HepG2 (cell line): ENCODE measurements around the gene NDUFS6. TPM values are rescaled to one million over a fixed set of nuclear protein-coding genes. Genes with fewer than 3 reads are reported as not detected.

Source experiments
- ATAC-seq: fragments of 200-7000 bp; cut with Tn5 transposase; 3 replicates; pipeline ENCODE4 v1.9.1; 2020; ENCODE audit warnings: mild to moderate bottlenecking, moderate library complexity
- BruUV-seq: library from RNA; stranded (reverse); fragments of 400-500 nt; replicated peaks from 2 replicates; lab custom pipeline; 2021; lab: Mats Ljungman, UMichigan
- CTCF ChIA-PET: fragments of 300-600 bp; formaldehyde crosslinking; extraction: SDS; loops from one replicate; lab custom pipeline; 2021; ENCODE audit warnings: low total read pairs, inconsistent platforms, low intra/inter-chr PET ratio; lab: Yijun Ruan, JAX
- POLR2A ChIA-PET: fragments of 350-600 bp; sonication (Branson Sonifier 250); formaldehyde crosslinking; loops from one replicate; lab custom pipeline; 2020; ENCODE audit warnings: antibody characterized with exemption, inconsistent platforms; lab: Yijun Ruan, JAX
- DNase-seq: peaks from one replicate; pipeline ENCODE4 v3.0.0-alpha.2; 2015; ENCODE audit warnings: low spot score
- FAIRE-seq: peaks from 3 replicates; lab custom pipeline; 2011; peaks lifted over from hg19 to GRCh38; lab: Jason Lieb, UNC
- H2AFZ ChIP-seq: one replicate; pipeline ENCODE4 v1.6.1; 2011; ENCODE audit warnings: low read length, inconsistent platforms
- H3K27ac ChIP-seq: fragments of 300-600 bp; 3 replicates; pipeline ENCODE4 v1.8.0; 2011; ENCODE audit warnings: mixed run types, mild to moderate bottlenecking, mixed read lengths, low read length, inconsistent platforms; ENCODE audit not compliant: insufficient read depth; ENCODE audit errors: extremely low read length
- H3K27me3 ChIP-seq, 2 experiments: fragments of 200-600 bp in 1 of 2; 2 replicates in 1 of 2; 3 replicates in 1 of 2; pipeline versions ENCODE4 v1.6.0 to v1.8.0; 2011; ENCODE audit warnings: low read length in 2 of 2, mild to moderate bottlenecking in 2 of 2, moderate library complexity in 2 of 2, inconsistent platforms in 1 of 2; ENCODE audit not compliant: insufficient read depth in 2 of 2, control insufficient read depth in 1 of 2
- H3K36me3 ChIP-seq, 2 experiments: fragments of 200-600 bp in 1 of 2; replicated peaks in 1 of 2; 2 replicates in 1 of 2; 3 replicates in 1 of 2; pipeline versions ENCODE4 v1.5.1 to v1.8.0; 2011; ENCODE audit warnings: low read length in 2 of 2, inconsistent platforms in 1 of 2; ENCODE audit not compliant: insufficient read depth in 2 of 2, control insufficient read depth in 1 of 2
- H3K4me1 ChIP-seq: 2 replicates; pipeline ENCODE4 v1.5.1; 2012; ENCODE audit warnings: low read length, inconsistent platforms; ENCODE audit not compliant: insufficient read depth
- H3K4me2 ChIP-seq: 2 replicates; pipeline ENCODE4 v1.6.0; 2011; ENCODE audit warnings: low read depth, low read length, inconsistent platforms
- H3K4me3 ChIP-seq, 3 experiments: fragments of 200-600 bp in 1 of 3; sonication (generic), shearing (Covaris generic) in 1 of 3; replicated peaks in 1 of 3; 2 replicates each; pipeline ENCODE4 v1.5.1; 2011 to 2016; ENCODE audit warnings: low read length in 3 of 3, inconsistent platforms in 2 of 3, low read depth in 2 of 3, mild to moderate bottlenecking in 2 of 3, control low read depth in 1 of 3, mixed read lengths in 1 of 3; ENCODE audit not compliant: insufficient read depth in 1 of 3
- H3K79me2 ChIP-seq: one replicate; pipeline ENCODE4 v1.6.1; 2011; ENCODE audit warnings: low read length, inconsistent platforms; ENCODE audit not compliant: insufficient read depth
- H3K9ac ChIP-seq: 2 replicates; pipeline ENCODE4 v1.6.0; 2011; ENCODE audit warnings: mild to moderate bottlenecking, low read depth, low read length, inconsistent platforms; ENCODE audit not compliant: insufficient read depth
- H3K9me3 ChIP-seq: 2 replicates; pipeline ENCODE4 v1.5.1; 2012; ENCODE audit warnings: mild to moderate bottlenecking, low read length
- H4K20me1 ChIP-seq: 2 replicates; pipeline ENCODE4 v1.6.0; 2011; ENCODE audit warnings: inconsistent platforms, mild to moderate bottlenecking, low read length, moderate library complexity; ENCODE audit not compliant: insufficient read depth
- CHD4 ChIP-seq: fragments of 200-600 bp; sonication (generic); IDR thresholded peaks from 2 replicates; pipeline ENCODE4 v1.7.0; 2017; ENCODE audit warnings: mild to moderate bottlenecking, low read length, borderline replicate concordance
- ELF1 ChIP-seq: sonication (generic); formaldehyde crosslinking; IDR thresholded peaks from 2 replicates; pipeline ENCODE4 v1.4.0; 2020; ENCODE audit warnings: missing genetic modification reagents
- KAT8 ChIP-seq: IDR thresholded peaks from 2 replicates; pipeline ENCODE4 v1.6.1; 2016; ENCODE audit warnings: missing genetic modification reagents, missing compliant biosample characterization
- REPIN1 ChIP-seq: sonication (generic); formaldehyde crosslinking; IDR thresholded peaks from 2 replicates; pipeline ENCODE4 v1.8.0; 2022; ENCODE audit warnings: missing genetic modification reagents, low read depth, mild to moderate bottlenecking, borderline replicate concordance
- TAF1 ChIP-seq: sonication (generic); formaldehyde crosslinking; IDR thresholded peaks from 2 replicates; pipeline ENCODE4 v1.4.0; 2020; ENCODE audit warnings: missing genetic modification reagents
- TGIF2 ChIP-seq: IDR thresholded peaks from 2 replicates; pipeline ENCODE4 v1.6.1; 2016; ENCODE audit warnings: control low read depth, missing compliant biosample characterization
- ZFP37 ChIP-seq: sonication (generic); formaldehyde crosslinking; IDR thresholded peaks from 2 replicates; pipeline ENCODE4 v1.4.0; 2020; ENCODE audit warnings: missing genetic modification reagents, borderline replicate concordance
- ZMAT3 ChIP-seq: sonication (generic); formaldehyde crosslinking; conservative IDR thresholded peaks from 2 replicates; pipeline ENCODE4 v1.7.0; 2021; ENCODE audit warnings: missing genetic modification reagents
- ZNF264 ChIP-seq: sonication (generic); formaldehyde crosslinking; IDR thresholded peaks from 2 replicates; pipeline ENCODE4 v1.4.0; 2020; ENCODE audit warnings: missing genetic modification reagents
- WGBS: methylation state at CpG from one replicate; pipeline ENCODE4 v1.1.6; 2017; ENCODE audit warnings: low lambda C conversion rate; 5-methylcytosine and 5-hydroxymethylcytosine counted together
- in situ Hi-C: cut with HindIII; loops from 2 replicates; pipeline ENCODE4 v1.10.0; 2017; ENCODE audit warnings: low pct_unique_long_range_greater_than_20kb; ENCODE audit not compliant: extremely low pct_ligation_motif_present
- intact Hi-C: fragments of 100-400 bp; cut with micrococcal nuclease; formaldehyde crosslinking; loops from one replicate; pipeline ENCODE4 v1.10.0; 2022; ENCODE audit not compliant: unreplicated experiment
- polyA plus RNA-seq, 8 experiments: library from polyadenylated mRNA; depleted of rRNA in 3 of 8; stranded (reverse) in 7 of 8; unstranded in 1 of 8; fragments of >200 nt; fragmentation: Illumina TruSeq in 4 of 8; extraction: Trizol in 4 of 8; gene quantifications; 2 replicates each; pipeline versions ENCODE4 v1.2.1 to v1.2.3, GENCODE V29; 2011 to 2016; ENCODE audit warnings: low read depth in 4 of 8, missing spikeins in 1 of 8, mixed read lengths in 1 of 8; ENCODE audit not compliant: insufficient read depth in 1 of 8
- total RNA-seq, 5 experiments: library from RNA; depleted of rRNA; stranded (reverse); fragments of >200 nt; fragmentation: Illumina TruSeq; extraction: Trizol; gene quantifications; 2 replicates each; pipeline ENCODE4 v1.2.3, GENCODE V29; 2016; ENCODE audit warnings: low read depth in 1 of 5
- TF ChIP-seq, protein P1 (sequence below): sonication (generic); formaldehyde crosslinking; IDR thresholded peaks from 2 replicates; pipeline ENCODE4 v1.4.0; 2020; ENCODE audit warnings: mild to moderate bottlenecking, missing genetic modification reagents
- TF ChIP-seq, protein P2 (sequence below): sonication (generic); formaldehyde crosslinking; IDR thresholded peaks from 2 replicates; pipeline ENCODE4 v1.5.0; 2020; ENCODE audit warnings: mild to moderate bottlenecking, missing genetic modification reagents
- TF ChIP-seq, protein P3 (sequence below): sonication (generic); formaldehyde crosslinking; IDR thresholded peaks from 2 replicates; pipeline ENCODE4 v1.5.0; 2020; ENCODE audit warnings: mild to moderate bottlenecking, missing genetic modification reagents, borderline replicate concordance

The NDUFS6 gene
- total and polyA plus RNA-seq, 2 of the 13 experiments (the other 11 are each of a cell fraction or from before 2014, with no cell fraction given) = 23.7 to 50.4 TPM

DNA sequence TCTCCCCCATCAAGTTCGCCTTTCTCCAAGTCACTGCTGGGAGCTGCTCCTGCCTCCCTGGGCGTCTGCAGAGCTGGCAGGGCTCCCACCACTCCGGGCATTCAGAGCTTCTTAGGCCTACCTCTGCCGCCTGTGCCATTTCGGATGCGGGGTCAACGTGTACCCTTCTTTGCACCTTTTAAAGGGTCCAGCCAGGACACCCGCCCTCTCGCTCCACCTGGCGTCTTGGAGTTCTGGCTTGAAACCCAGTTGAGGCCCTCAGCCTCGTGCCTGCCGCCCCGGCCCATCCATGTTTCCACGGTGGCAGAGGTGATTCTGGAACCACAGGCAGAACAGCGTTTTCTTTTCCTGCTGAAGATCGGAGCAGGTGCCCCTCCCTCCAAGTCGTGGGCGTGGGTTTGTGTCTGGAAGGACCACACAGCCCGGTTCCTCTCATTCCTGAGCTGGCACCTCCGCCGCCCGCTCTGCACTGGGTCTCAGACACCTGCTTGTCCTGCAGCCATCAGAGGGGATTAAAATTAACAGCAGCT lies 32.9 kb downstream of the NDUFS6 start (continued):
- TF ChIP-seq TGIF2 (CRISPR knock-in tag) (no peak), CHD4 (no peak), TAF1 (CRISPR knock-in tag) (no peak), ELF1 (CRISPR knock-in tag) (no peak)
- TF ChIP-seq, protein P1, sequence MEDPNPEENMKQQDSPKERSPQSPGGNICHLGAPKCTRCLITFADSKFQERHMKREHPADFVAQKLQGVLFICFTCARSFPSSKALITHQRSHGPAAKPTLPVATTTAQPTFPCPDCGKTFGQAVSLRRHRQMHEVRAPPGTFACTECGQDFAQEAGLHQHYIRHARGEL (CRISPR knock-in tag) = no peak

DNA sequence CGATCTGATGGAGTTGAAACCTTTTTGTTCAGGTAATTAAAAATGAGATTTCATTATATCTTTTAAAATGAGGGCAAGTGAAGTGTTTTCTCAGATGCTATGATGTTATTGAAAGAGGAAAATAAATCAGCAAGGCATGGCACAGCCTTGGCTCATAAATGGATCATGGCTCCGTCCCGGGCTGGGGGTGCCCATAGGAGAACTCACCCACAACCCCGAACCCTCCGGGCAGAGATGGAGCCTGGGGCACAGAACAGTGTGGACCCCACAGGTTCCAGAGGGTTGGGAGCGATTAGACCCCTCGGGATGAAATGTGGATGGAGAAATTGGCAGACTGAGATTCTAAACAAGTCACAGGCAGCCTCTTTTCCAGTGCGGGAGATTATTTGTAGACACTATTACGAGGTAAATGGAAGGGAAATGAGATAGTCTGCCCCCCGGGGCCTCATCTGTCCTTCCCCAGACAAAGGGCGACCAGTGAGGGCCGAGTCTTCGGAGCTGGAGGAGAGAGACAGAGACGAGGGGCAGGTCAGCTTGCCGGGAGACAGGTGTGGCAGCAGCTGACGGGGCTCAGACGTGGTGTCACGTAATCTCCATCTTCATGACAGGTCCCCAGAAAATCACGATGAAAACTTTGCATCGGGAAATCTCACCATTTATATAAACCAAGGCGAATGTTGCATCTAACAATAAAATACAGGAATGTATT lies 33.7 kb downstream of the NDUFS6 start:
- in situ Hi-C loops (no loop called here), intact Hi-C loops (no loop called here)
- no TSS peak for BruUV-seq
- Histone ChIP-seq H3K27me3 (peaks cover 4 to 59% of the 10 kb centered on the region in 2 experiments; a peak in 4 of 5 replicates), H3K4me1 (peaks cover 19% of the 10 kb centered on the region), H3K36me3 (no peaks in the 10 kb centered on the region), H4K20me1 (no peaks in the 10 kb centered on the region), H2AFZ (no peak overlapping the region), H3K4me2 (no peak overlapping the region), H3K9me3 (no peaks in the 10 kb centered on the region), H3K9ac (no peak overlapping the region), H3K27ac (no peak overlapping the region), H3K79me2 (no peaks in the 10 kb centered on the region), H3K4me3 (no peak overlapping the region)
- POLR2A ChIA-PET = no interaction called here
- FAIRE-seq (no peak), DNase-seq (no peak), ATAC-seq (no peak)
- CTCF ChIA-PET = no interaction called here
- 15% methylated on average over 21 of the region's 21 CpGs for WGBS
- TF ChIP-seq REPIN1 = no peak
- TF ChIP-seq ZFP37 = no peak
- TF ChIP-seq ZMAT3 (CRISPR knock-in tag) = no peak
- TF ChIP-seq, protein P2, sequence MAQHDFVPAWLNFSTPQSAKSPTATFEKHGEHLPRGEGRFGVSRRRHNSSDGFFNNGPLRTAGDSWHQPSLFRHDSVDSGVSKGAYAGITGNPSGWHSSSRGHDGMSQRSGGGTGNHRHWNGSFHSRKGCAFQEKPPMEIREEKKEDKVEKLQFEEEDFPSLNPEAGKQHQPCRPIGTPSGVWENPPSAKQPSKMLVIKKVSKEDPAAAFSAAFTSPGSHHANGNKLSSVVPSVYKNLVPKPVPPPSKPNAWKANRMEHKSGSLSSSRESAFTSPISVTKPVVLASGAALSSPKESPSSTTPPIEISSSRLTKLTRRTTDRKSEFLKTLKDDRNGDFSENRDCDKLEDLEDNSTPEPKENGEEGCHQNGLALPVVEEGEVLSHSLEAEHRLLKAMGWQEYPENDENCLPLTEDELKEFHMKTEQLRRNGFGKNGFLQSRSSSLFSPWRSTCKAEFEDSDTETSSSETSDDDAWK (CRISPR knock-in tag) = no peak
- TF ChIP-seq ZNF264 (CRISPR knock-in tag) = no peak
- no peak for TF ChIP-seq KAT8 (CRISPR knock-in tag)
- TF ChIP-seq, protein P3, sequence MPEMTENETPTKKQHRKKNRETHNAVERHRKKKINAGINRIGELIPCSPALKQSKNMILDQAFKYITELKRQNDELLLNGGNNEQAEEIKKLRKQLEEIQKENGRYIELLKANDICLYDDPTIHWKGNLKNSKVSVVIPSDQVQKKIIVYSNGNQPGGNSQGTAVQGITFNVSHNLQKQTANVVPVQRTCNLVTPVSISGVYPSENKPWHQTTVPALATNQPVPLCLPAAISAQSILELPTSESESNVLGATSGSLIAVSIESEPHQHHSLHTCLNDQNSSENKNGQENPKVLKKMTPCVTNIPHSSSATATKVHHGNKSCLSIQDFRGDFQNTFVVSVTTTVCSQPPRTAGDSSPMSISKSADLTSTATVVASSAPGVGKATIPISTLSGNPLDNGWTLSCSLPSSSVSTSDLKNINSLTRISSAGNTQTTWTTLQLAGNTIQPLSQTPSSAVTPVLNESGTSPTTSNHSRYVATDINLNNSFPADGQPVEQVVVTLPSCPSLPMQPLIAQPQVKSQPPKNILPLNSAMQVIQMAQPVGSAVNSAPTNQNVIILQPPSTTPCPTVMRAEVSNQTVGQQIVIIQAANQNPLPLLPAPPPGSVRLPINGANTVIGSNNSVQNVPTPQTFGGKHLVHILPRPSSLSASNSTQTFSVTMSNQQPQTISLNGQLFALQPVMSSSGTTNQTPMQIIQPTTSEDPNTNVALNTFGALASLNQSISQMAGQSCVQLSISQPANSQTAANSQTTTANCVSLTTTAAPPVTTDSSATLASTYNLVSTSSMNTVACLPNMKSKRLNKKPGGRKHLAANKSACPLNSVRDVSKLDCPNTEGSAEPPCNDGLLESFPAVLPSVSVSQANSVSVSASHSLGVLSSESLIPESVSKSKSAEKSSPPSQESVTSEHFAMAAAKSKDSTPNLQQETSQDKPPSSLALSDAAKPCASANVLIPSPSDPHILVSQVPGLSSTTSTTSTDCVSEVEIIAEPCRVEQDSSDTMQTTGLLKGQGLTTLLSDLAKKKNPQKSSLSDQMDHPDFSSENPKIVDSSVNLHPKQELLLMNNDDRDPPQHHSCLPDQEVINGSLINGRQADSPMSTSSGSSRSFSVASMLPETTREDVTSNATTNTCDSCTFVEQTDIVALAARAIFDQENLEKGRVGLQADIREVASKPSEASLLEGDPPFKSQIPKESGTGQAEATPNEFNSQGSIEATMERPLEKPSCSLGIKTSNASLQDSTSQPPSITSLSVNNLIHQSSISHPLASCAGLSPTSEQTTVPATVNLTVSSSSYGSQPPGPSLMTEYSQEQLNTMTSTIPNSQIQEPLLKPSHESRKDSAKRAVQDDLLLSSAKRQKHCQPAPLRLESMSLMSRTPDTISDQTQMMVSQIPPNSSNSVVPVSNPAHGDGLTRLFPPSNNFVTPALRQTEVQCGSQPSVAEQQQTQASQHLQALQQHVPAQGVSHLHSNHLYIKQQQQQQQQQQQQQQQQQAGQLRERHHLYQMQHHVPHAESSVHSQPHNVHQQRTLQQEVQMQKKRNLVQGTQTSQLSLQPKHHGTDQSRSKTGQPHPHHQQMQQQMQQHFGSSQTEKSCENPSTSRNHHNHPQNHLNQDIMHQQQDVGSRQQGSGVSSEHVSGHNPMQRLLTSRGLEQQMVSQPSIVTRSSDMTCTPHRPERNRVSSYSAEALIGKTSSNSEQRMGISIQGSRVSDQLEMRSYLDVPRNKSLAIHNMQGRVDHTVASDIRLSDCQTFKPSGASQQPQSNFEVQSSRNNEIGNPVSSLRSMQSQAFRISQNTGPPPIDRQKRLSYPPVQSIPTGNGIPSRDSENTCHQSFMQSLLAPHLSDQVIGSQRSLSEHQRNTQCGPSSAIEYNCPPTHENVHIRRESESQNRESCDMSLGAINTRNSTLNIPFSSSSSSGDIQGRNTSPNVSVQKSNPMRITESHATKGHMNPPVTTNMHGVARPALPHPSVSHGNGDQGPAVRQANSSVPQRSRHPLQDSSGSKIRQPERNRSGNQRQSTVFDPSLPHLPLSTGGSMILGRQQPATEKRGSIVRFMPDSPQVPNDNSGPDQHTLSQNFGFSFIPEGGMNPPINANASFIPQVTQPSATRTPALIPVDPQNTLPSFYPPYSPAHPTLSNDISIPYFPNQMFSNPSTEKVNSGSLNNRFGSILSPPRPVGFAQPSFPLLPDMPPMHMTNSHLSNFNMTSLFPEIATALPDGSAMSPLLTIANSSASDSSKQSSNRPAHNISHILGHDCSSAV (CRISPR knock-in tag) = no peak
